Spinal cord (tissue), 10 donors: ENCODE results near the gene IL4R. TPM values are rescaled to one million over a fixed set of nuclear protein-coding genes. Genes with fewer than 3 reads are reported as not detected.

Source experiments
- DNase-seq, 6 donors: peaks; one replicate each; pipeline versions ENCODE4 v3.0.0 to v3.0.0-alpha.2; 2013 to 2015; ENCODE audit warnings: low spot score in 6 of 6, low read depth in 4 of 6
- H3K27ac ChIP-seq: one replicate; pipeline ENCODE4 v1.5.1; 2013; ENCODE audit warnings: low read depth, low read length, control low read depth
- H3K27me3 ChIP-seq: one replicate; pipeline ENCODE4 v1.6.1; 2013; ENCODE audit warnings: low read length; ENCODE audit not compliant: control insufficient read depth, insufficient read depth
- H3K36me3 ChIP-seq: one replicate; pipeline ENCODE4 v1.6.1; 2013; ENCODE audit warnings: low read length; ENCODE audit not compliant: control insufficient read depth, insufficient read depth
- H3K4me1 ChIP-seq: one replicate; pipeline ENCODE4 v1.6.1; 2013; ENCODE audit warnings: low read length; ENCODE audit not compliant: control insufficient read depth, insufficient read depth
- H3K4me3 ChIP-seq: one replicate; pipeline ENCODE4 v1.5.1; 2013; ENCODE audit warnings: low read depth, low read length, control low read depth
- H3K9me3 ChIP-seq: one replicate; pipeline ENCODE4 v1.6.1; 2013; ENCODE audit warnings: low read length; ENCODE audit not compliant: control insufficient read depth, insufficient read depth
- WGBS: methylation state at CpG from one replicate; pipeline ENCODE4 v1.1.5; 2013; ENCODE audit warnings: missing lambda C conversion rate; ENCODE audit not compliant: insufficient coverage; 5-methylcytosine and 5-hydroxymethylcytosine counted together
- polyA plus RNA-seq, 2 donors: library from polyadenylated mRNA; unstranded; fragments of 120-200 nt; gene quantifications; one replicate each; pipeline ENCODE4 v1.2.1, GENCODE V29; 2013; ENCODE audit not compliant: insufficient read length in 2 of 2
- total RNA-seq, 2 donors: library from RNA; depleted of rRNA in 1 of 2; stranded (reverse); fragments of 120-200 nt in 1 of 2; fragments of >200 nt in 1 of 2; gene quantifications; one replicate each; pipeline versions ENCODE4 v1.2.3 to v1.2.4, GENCODE V29; 2013 to 2014
- donor health status: healthy.

The IL4R gene
- total and polyA plus RNA-seq, 4 donors = 6.1 to 9.8 (median 9.0) TPM

- Histone ChIP-seq H3K9me3 (no peaks in the 10 kb centered on the region), H3K36me3 (no peaks in the 10 kb centered on the region), H3K4me3 (no peak overlapping the region), H3K27ac (no peak overlapping the region), H3K4me1 (no peaks in the 10 kb centered on the region), H3K27me3 (no peaks in the 10 kb centered on the region)
- DNase-seq = no peak
- 64% methylated on average over 3 of the region's 3 CpGs for WGBS
Observed at GRCh38 chr16:27302126-27302525, 11.6 kb upstream of the IL4R start.

GRCh38 chr16:27303256-27304100, 10.3 kb upstream of the IL4R start:
- WGBS = 84% methylated on average over 7 of the region's 12 CpGs
- peaks cover 2% of the 10 kb centered on the region for H3K9me3 ChIP-seq
- H3K4me3 ChIP-seq = no peak overlapping the region
- DNase-seq = no peak
- no peak overlapping the region for H3K27ac ChIP-seq
- no peaks in the 10 kb centered on the region for H3K4me1 ChIP-seq
- H3K36me3 ChIP-seq = no peaks in the 10 kb centered on the region
- H3K27me3 ChIP-seq = no peaks in the 10 kb centered on the region

- WGBS = 57% methylated on average over 1 of the region's 2 CpGs
- H3K4me1 ChIP-seq = no peaks in the 10 kb centered on the region
- peaks cover 4% of the 10 kb centered on the region for H3K9me3 ChIP-seq
- H3K36me3 ChIP-seq = no peaks in the 10 kb centered on the region
- no peaks in the 10 kb centered on the region for H3K27me3 ChIP-seq
- no peak overlapping the region for H3K4me3 ChIP-seq
- no peak overlapping the region for H3K27ac ChIP-seq
- no peak for DNase-seq
Observed at GRCh38 chr16:27304102-27304501, 9.7 kb upstream of the IL4R start.

- H3K27ac ChIP-seq = no peak overlapping the region
- WGBS = 47% methylated on average over 3 of the region's 5 CpGs
Observed at GRCh38 chr16:27304881-27305745, 8.7 kb upstream of the IL4R start.

GRCh38 chr16:27305839-27306442, 7.8 kb upstream of the IL4R start:
- WGBS = 97% methylated on average over 7 of the region's 9 CpGs

More at GRCh38 chr16:27304881-27305745, 8.7 kb upstream of the IL4R start:
- peak in 1 of 6 donors; percentile 54 for DNase-seq
- Histone ChIP-seq H3K4me3 (no peak overlapping the region), H3K4me1 (no peaks in the 10 kb centered on the region), H3K9me3 (peaks cover 4% of the 10 kb centered on the region), H3K27me3 (no peaks in the 10 kb centered on the region), H3K36me3 (no peaks in the 10 kb centered on the region)

GRCh38 chr16:27308792-27309191, 5.0 kb upstream of the IL4R start:
- no peak overlapping the region for H3K4me3 ChIP-seq
- peaks cover 4% of the 10 kb centered on the region for H3K9me3 ChIP-seq
- H3K27me3 ChIP-seq = peaks cover 22% of the 10 kb centered on the region
- peaks cover 3% of the 10 kb centered on the region for H3K4me1 ChIP-seq
- whole genome bisulfite sequencing = no CpG with 5 or more reads among the region's 1 CpG
- H3K27ac ChIP-seq = no peak overlapping the region
- no peak for DNase-seq
- no peaks in the 10 kb centered on the region for H3K36me3 ChIP-seq

More at GRCh38 chr16:27305839-27306442, 7.8 kb upstream of the IL4R start:
- H3K36me3 ChIP-seq = no peaks in the 10 kb centered on the region
- no peak for DNase-seq
- H3K27me3 ChIP-seq = no peaks in the 10 kb centered on the region
- H3K9me3 ChIP-seq = peaks cover 4% of the 10 kb centered on the region
- no peak overlapping the region for H3K4me3 ChIP-seq
- H3K4me1 ChIP-seq = no peaks in the 10 kb centered on the region
- H3K27ac ChIP-seq = no peak overlapping the region

- Histone ChIP-seq H3K4me3 (no peak overlapping the region), H3K36me3 (no peaks in the 10 kb centered on the region), H3K9me3 (peaks cover 4% of the 10 kb centered on the region), H3K4me1 (peaks cover 9% of the 10 kb centered on the region), H3K27me3 (peaks cover 39% of the 10 kb centered on the region), H3K27ac (no peak overlapping the region)
- no peak for DNase-seq
- 81% methylated on average over 10 of the region's 16 CpGs for WGBS
Observed at GRCh38 chr16:27310576-27311447, 3.0 kb upstream of the IL4R start.

GRCh38 chr16:27311448-27311830, 2.3 kb upstream of the IL4R start:
- WGBS = 53% methylated on average over 6 of the region's 8 CpGs
- no peak for DNase-seq
- Histone ChIP-seq H3K4me3 (no peak overlapping the region), H3K36me3 (no peaks in the 10 kb centered on the region), H3K9me3 (peaks cover 4% of the 10 kb centered on the region), H3K27me3 (peaks cover 40% of the 10 kb centered on the region), H3K4me1 (peaks cover 9% of the 10 kb centered on the region), H3K27ac (no peak overlapping the region)

- peaks cover 4% of the 10 kb centered on the region for H3K9me3 ChIP-seq
- no peak for DNase-seq
Observed at GRCh38 chr16:27311897-27312303, 1.9 kb upstream of the IL4R start.

More at GRCh38 chr16:27311897-27312303, 1.9 kb upstream of the IL4R start:
- WGBS = 88% methylated on average over 5 of the region's 7 CpGs
- H3K4me3 ChIP-seq = no peak overlapping the region
- no peak overlapping the region for H3K27ac ChIP-seq
- peaks cover 40% of the 10 kb centered on the region for H3K27me3 ChIP-seq
- H3K36me3 ChIP-seq = no peaks in the 10 kb centered on the region
- H3K4me1 ChIP-seq = peaks cover 9% of the 10 kb centered on the region
